Measurements from ENCODE around the gene GDI2. TPM values are rescaled to one million over a fixed set of nuclear protein-coding genes. Genes with fewer than 3 reads are reported as not detected.

Gene GDI2
- total and polyA plus RNA-seq, 11 donors: 20.0 to 167 (median 117) TPM

DNA sequence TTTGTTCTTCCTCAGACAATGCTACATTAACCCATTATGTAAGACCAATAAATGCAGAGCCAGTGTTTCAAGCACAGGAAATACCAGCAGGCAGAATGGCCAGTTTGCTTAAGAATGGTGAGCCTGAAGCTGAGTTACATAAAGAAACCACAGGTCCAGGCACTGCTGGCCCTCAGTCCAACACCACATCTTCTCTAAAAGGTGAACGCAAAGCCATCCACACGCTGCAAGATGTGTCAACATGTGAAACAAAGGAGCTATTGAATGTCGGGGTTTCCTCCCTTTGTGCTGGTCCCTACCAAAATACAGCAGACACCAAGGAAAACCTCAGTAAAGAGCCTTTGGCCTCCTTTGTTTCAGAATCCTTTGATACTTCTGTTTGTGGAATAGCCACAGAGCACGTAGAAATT is 64.8 kb downstream of the GDI2 start:
- Histone ChIP-seq H3K4me3 (no peak overlapping the region), H3K27me3 (no peaks in the 10 kb centered on the region), H3K36me3 (peaks cover 0 to 98% (median 58%) of the 10 kb centered on the region in 9 donors), H3K9me3 (no peaks in the 10 kb centered on the region), H3K27ac (no peak overlapping the region), H3K4me1 (peaks cover 0 to 3% (median 0%) of the 10 kb centered on the region in 12 donors)
- no peak for DNase-seq
- no peak for ATAC-seq
- 87 to 96% (median 93%) methylated on average over 4 of the region's 4 CpGs for WGBS, 4 donors
- intact Hi-C loops (cut with DNase I): no loop called here
- TF ChIP-seq, protein P1, sequence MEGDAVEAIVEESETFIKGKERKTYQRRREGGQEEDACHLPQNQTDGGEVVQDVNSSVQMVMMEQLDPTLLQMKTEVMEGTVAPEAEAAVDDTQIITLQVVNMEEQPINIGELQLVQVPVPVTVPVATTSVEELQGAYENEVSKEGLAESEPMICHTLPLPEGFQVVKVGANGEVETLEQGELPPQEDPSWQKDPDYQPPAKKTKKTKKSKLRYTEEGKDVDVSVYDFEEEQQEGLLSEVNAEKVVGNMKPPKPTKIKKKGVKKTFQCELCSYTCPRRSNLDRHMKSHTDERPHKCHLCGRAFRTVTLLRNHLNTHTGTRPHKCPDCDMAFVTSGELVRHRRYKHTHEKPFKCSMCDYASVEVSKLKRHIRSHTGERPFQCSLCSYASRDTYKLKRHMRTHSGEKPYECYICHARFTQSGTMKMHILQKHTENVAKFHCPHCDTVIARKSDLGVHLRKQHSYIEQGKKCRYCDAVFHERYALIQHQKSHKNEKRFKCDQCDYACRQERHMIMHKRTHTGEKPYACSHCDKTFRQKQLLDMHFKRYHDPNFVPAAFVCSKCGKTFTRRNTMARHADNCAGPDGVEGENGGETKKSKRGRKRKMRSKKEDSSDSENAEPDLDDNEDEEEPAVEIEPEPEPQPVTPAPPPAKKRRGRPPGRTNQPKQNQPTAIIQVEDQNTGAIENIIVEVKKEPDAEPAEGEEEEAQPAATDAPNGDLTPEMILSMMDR (IDR thresholded peaks at IDR 0.05): no peak
- TF ChIP-seq POLR2A (IDR thresholded peaks at IDR 0.05): no peak

GRCh38 chr10:5746197-5746596 is 67.0 kb downstream of the GDI2 start:
- Histone ChIP-seq H3K36me3 (peaks cover 0 to 95% (median 74%) of the 10 kb centered on the region in 9 donors), H3K9me3 (no peaks in the 10 kb centered on the region), H3K27me3 (no peaks in the 10 kb centered on the region), H3K27ac (no peak overlapping the region), H3K4me1 (peaks cover 0 to 4% (median 0%) of the 10 kb centered on the region in 12 donors), H3K4me3 (no peak overlapping the region)
- intact Hi-C loops (cut with DNase I): no loop called here
- DNase-seq (peak in 2 of 5 donors; percentile 43 to 63), ATAC-seq (peak; percentile 42 to 73 (median 56))
- no peak for TF ChIP-seq POLR2A (IDR thresholded peaks at IDR 0.05)
- TF ChIP-seq, protein P1 (IDR thresholded peaks at IDR 0.05): no peak
- WGBS, 4 donors: 66% methylated on average over 4 of the region's 4 CpGs

DNA sequence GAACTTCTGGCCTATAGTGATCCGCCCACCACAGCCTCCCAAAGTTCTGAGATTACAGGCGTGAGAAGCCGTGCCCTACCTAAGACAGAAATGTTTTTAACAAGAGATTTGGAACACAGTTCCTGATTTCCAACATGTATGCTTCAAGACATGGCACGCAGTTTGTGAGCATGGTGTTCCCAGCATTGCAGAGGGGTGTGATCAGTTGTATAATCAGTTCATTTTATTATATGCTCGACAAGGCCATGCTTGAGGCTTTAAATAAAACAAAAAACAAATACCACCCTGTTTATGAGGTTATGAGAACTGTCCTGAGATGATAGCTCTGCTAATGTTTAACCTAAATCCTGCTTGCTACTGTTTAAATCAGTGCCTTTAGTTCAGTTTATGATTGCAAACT is 68.4 kb downstream of the GDI2 start:
- Histone ChIP-seq H3K4me1 (peaks cover 0 to 4% (median 0%) of the 10 kb centered on the region in 12 donors), H3K4me3 (no peak overlapping the region), H3K9me3 (no peaks in the 10 kb centered on the region), H3K27ac (no peak overlapping the region), H3K27me3 (no peaks in the 10 kb centered on the region), H3K36me3 (peaks cover 0 to 99% (median 88%) of the 10 kb centered on the region in 9 donors)
- no peak for TF ChIP-seq POLR2A (IDR thresholded peaks at IDR 0.05)
- TF ChIP-seq, protein P1 (IDR thresholded peaks at IDR 0.05): no peak
- DNase-seq: no peak
- intact Hi-C loops (cut with DNase I): no loop called here
- no peak for ATAC-seq
- WGBS, 4 donors: 95 to 97% (median 96%) methylated on average over 5 of the region's 5 CpGs

GRCh38 chr10:5743736-5744135 is 69.5 kb downstream of the GDI2 start:
- TF ChIP-seq, protein P1 (IDR thresholded peaks at IDR 0.05): no peak
- no peak for TF ChIP-seq POLR2A (IDR thresholded peaks at IDR 0.05)
- WGBS, 4 donors: 51 to 59% (median 55%) methylated on average over 5 of the region's 5 CpGs
- Histone ChIP-seq H3K36me3 (peaks cover 0 to 97% (median 84%) of the 10 kb centered on the region in 9 donors), H3K27me3 (no peaks in the 10 kb centered on the region), H3K27ac (no peak overlapping the region), H3K4me1 (peaks cover 0 to 4% (median 0%) of the 10 kb centered on the region in 12 donors), H3K4me3 (no peak overlapping the region), H3K9me3 (no peaks in the 10 kb centered on the region)
- intact Hi-C loops (cut with DNase I): no loop called here
- DNase-seq: no peak
- no peak for ATAC-seq
